Smooth muscle cell (in vitro differentiated cells): ENCODE data around the gene WDTC1. TPM values are rescaled to one million over a fixed set of nuclear protein-coding genes. Genes with fewer than 3 reads are reported as not detected.

Experiments used
- DNase-seq: peaks from one replicate; lab custom pipeline; 2025; ENCODE audit not compliant: unreplicated experiment; lab: John Stamatoyannopoulos, UW
- H2AFZ ChIP-seq: fragments of 200-600 bp; sonication (generic); 2 replicates; pipeline ENCODE4 v1.6.0; 2016; ENCODE audit warnings: antibody characterized with exemption, low read depth, mild to moderate bottlenecking
- H3F3A ChIP-seq: fragments of 200-600 bp; sonication (generic); 2 replicates; pipeline ENCODE4 v1.6.0; 2017; ENCODE audit warnings: antibody characterized with exemption, low read depth
- H3K27ac ChIP-seq: fragments of 200-600 bp; sonication (generic); 2 replicates; pipeline ENCODE4 v1.5.1; 2016; ENCODE audit warnings: low read depth, mild to moderate bottlenecking
- H3K27me3 ChIP-seq: fragments of 200-600 bp; sonication (generic); 2 replicates; pipeline ENCODE4 v1.6.1; 2016; ENCODE audit warnings: low read depth, mild to moderate bottlenecking
- H3K36me3 ChIP-seq: fragments of 200-600 bp; sonication (generic); 2 replicates; pipeline ENCODE4 v1.5.1; 2016; ENCODE audit warnings: low read depth
- H3K4me1 ChIP-seq: fragments of 200-600 bp; sonication (generic); 2 replicates; pipeline ENCODE4 v1.5.1; 2016; ENCODE audit warnings: low read depth
- H3K4me2 ChIP-seq: fragments of 200-600 bp; sonication (generic); 2 replicates; pipeline ENCODE4 v1.6.0; 2016; ENCODE audit warnings: mild to moderate bottlenecking
- H3K4me3 ChIP-seq: fragments of 200-600 bp; sonication (generic); 2 replicates; pipeline ENCODE4 v1.5.1; 2016; ENCODE audit warnings: mild to moderate bottlenecking
- H3K79me2 ChIP-seq: fragments of 200-600 bp; sonication (generic); 2 replicates; pipeline ENCODE4 v1.6.0; 2016; ENCODE audit warnings: low read depth, mild to moderate bottlenecking
- H3K9ac ChIP-seq: fragments of 200-600 bp; sonication (generic); 2 replicates; pipeline ENCODE4 v1.6.0; 2016; ENCODE audit warnings: low read depth
- H3K9me3 ChIP-seq: fragments of 200-600 bp; sonication (generic); replicated peaks from 2 replicates; pipeline ENCODE4 v1.5.1; 2016; ENCODE audit warnings: low read depth
- H4K20me1 ChIP-seq: fragments of 200-600 bp; sonication (generic); 2 replicates; pipeline ENCODE4 v1.6.0; 2016; ENCODE audit warnings: low read depth
- CTCF ChIP-seq: fragments of 200-600 bp; sonication (generic); IDR thresholded peaks from 2 replicates; pipeline ENCODE4 v1.5.1; 2017; ENCODE audit warnings: borderline replicate concordance, mild to moderate bottlenecking, antibody characterized with exemption; ENCODE audit not compliant: insufficient read depth, poor library complexity, severe bottlenecking
- WGBS: methylation state at CpG from one replicate; pipeline ENCODE4 v1.1.7; 2016; ENCODE audit warnings: low lambda C conversion rate; 5-methylcytosine and 5-hydroxymethylcytosine counted together
- polyA plus RNA-seq: library from polyadenylated mRNA; unstranded; fragments of >200 nt; fragmentation: Nextera tagmentation; extraction: Ambion mirVana; gene quantifications from 2 replicates; pipeline ENCODE4 v1.2.1, GENCODE V29; 2016
- total RNA-seq: library from RNA; depleted of rRNA; stranded (reverse); fragments of >200 nt; gene quantifications from 2 replicates; pipeline ENCODE4 v1.2.3, GENCODE V29; 2014

The WDTC1 gene
- total and polyA plus RNA-seq, 2 experiments from 2014 or later = 5.4 to 10.3 TPM

- no peak overlapping the region for H3K4me2 ChIP-seq
- H3K79me2 ChIP-seq = no peaks in the 10 kb centered on the region
- DNase-seq = no peak
- no peak overlapping the region for H2AFZ ChIP-seq
- no peaks in the 10 kb centered on the region for H3K4me1 ChIP-seq
- no peaks in the 10 kb centered on the region for H3K9me3 ChIP-seq
- no peaks in the 10 kb centered on the region for H3K27me3 ChIP-seq
- no peak overlapping the region for H3K9ac ChIP-seq
- no peaks in the 10 kb centered on the region for H4K20me1 ChIP-seq
- WGBS = 100% methylated on average over 2 of the region's 2 CpGs
- TF ChIP-seq CTCF = no peak
- H3K27ac ChIP-seq = no peak overlapping the region
- H3K36me3 ChIP-seq = no peaks in the 10 kb centered on the region
- no peaks in the 10 kb centered on the region for H3F3A ChIP-seq
- no peak overlapping the region for H3K4me3 ChIP-seq
Observed at GRCh38 chr1:27314737-27315136, 80.3 kb downstream of the WDTC1 start.

GRCh38 chr1:27316860-27317259 lies 82.4 kb downstream of the WDTC1 start:
- DNase-seq = no peak
- no peaks in the 10 kb centered on the region for H3K36me3 ChIP-seq
- H3F3A ChIP-seq = no peaks in the 10 kb centered on the region
- no peak overlapping the region for H3K9ac ChIP-seq
- no peak overlapping the region for H3K4me3 ChIP-seq
- H3K27me3 ChIP-seq = no peaks in the 10 kb centered on the region
- no peak for TF ChIP-seq CTCF
- H2AFZ ChIP-seq = no peak overlapping the region
- no peaks in the 10 kb centered on the region for H3K79me2 ChIP-seq
- WGBS = 95% methylated on average over 5 of the region's 5 CpGs
- no peaks in the 10 kb centered on the region for H3K4me1 ChIP-seq
- H3K4me2 ChIP-seq = no peak overlapping the region
- H3K9me3 ChIP-seq = no peaks in the 10 kb centered on the region
- H4K20me1 ChIP-seq = no peaks in the 10 kb centered on the region
- no peak overlapping the region for H3K27ac ChIP-seq

GRCh38 chr1:27318136-27318535 lies 83.7 kb downstream of the WDTC1 start:
- WGBS = 58% methylated on average over 4 of the region's 4 CpGs
- H3K4me2 ChIP-seq = no peak overlapping the region
- DNase-seq = no peak
- H3K79me2 ChIP-seq = peaks cover 9% of the 10 kb centered on the region
- H3K27me3 ChIP-seq = no peaks in the 10 kb centered on the region
- H3K4me1 ChIP-seq = peaks cover 5% of the 10 kb centered on the region
- TF ChIP-seq CTCF = no peak
- no peaks in the 10 kb centered on the region for H3F3A ChIP-seq
- H3K4me3 ChIP-seq = no peak overlapping the region
- H3K9ac ChIP-seq = no peak overlapping the region
- no peak overlapping the region for H2AFZ ChIP-seq
- no peak overlapping the region for H3K27ac ChIP-seq
- H4K20me1 ChIP-seq = no peaks in the 10 kb centered on the region
- no peaks in the 10 kb centered on the region for H3K36me3 ChIP-seq
- no peaks in the 10 kb centered on the region for H3K9me3 ChIP-seq

GRCh38 chr1:27318596-27318995 lies 84.2 kb downstream of the WDTC1 start:
- no peaks in the 10 kb centered on the region for H3K27me3 ChIP-seq
- no peak overlapping the region for H3K9ac ChIP-seq
- H2AFZ ChIP-seq = no peak overlapping the region
- no peak for DNase-seq
- H3K36me3 ChIP-seq = no peaks in the 10 kb centered on the region
- no peaks in the 10 kb centered on the region for H3K9me3 ChIP-seq
- H3F3A ChIP-seq = no peaks in the 10 kb centered on the region
- H3K4me1 ChIP-seq = peaks cover 9% of the 10 kb centered on the region
- H3K4me2 ChIP-seq = no peak overlapping the region
- WGBS = no CpG with 5 or more reads among the region's 1 CpG
- no peak overlapping the region for H3K27ac ChIP-seq
- no peak for TF ChIP-seq CTCF
- H4K20me1 ChIP-seq = no peaks in the 10 kb centered on the region
- H3K79me2 ChIP-seq = peaks cover 13% of the 10 kb centered on the region
- no peak overlapping the region for H3K4me3 ChIP-seq
